ENCODE measurements around the gene ABCC5.

Gene ABCC5

GRCh38 chr3:183931881-183932280 lies 85.8 kb downstream of the ABCC5 start:
- in situ Hi-C loops (cut with HindIII; ENCODE audit: low sequenced_read_pairs), result no loop called here

GRCh38 chr3:183930086-183930485 lies 87.6 kb downstream of the ABCC5 start:
- in situ Hi-C loops (cut with HindIII; ENCODE audit: low sequenced_read_pairs), result no loop called here

- in situ Hi-C loops (cut with HindIII; ENCODE audit: low sequenced_read_pairs), result no loop called here
Measured at GRCh38 chr3:183927059-183927458, 90.6 kb downstream of the ABCC5 start.

GRCh38 chr3:183924956-183925355 lies 92.7 kb downstream of the ABCC5 start:
- in situ Hi-C loops (cut with HindIII; ENCODE audit: low sequenced_read_pairs), result loop anchor here (5.0 kb wide), 1 partner anchor 87 kb away; no protein-coding TSS in a partner anchor

- in situ Hi-C loops (cut with HindIII; ENCODE audit: low sequenced_read_pairs), result loop anchor here (5.0 kb wide), 1 partner anchor 88 kb away; no protein-coding TSS in a partner anchor
Measured at GRCh38 chr3:183924543-183924942, 93.1 kb downstream of the ABCC5 start.

GRCh38 chr3:183922421-183922820 lies 95.3 kb downstream of the ABCC5 start:
- in situ Hi-C loops (cut with HindIII; ENCODE audit: low sequenced_read_pairs), result loop anchor here (5.0 kb wide), 1 partner anchor 90 kb away; no protein-coding TSS in a partner anchor

- in situ Hi-C loops (cut with HindIII; ENCODE audit: low sequenced_read_pairs), result loop anchor here (5.0 kb wide), 1 partner anchor 91 kb away; no protein-coding TSS in a partner anchor
Measured at GRCh38 chr3:183921096-183921495, 96.6 kb downstream of the ABCC5 start.

- in situ Hi-C loops (cut with HindIII; ENCODE audit: low sequenced_read_pairs), result loop anchor here (5.0 kb wide), 1 partner anchor 92 kb away; no protein-coding TSS in a partner anchor
Measured at GRCh38 chr3:183920416-183920815, 97.3 kb downstream of the ABCC5 start.

- in situ Hi-C loops (cut with HindIII; ENCODE audit: low sequenced_read_pairs), result no loop called here
Measured at GRCh38 chr3:183918178-183918577, 99.5 kb downstream of the ABCC5 start.

- in situ Hi-C loops (cut with HindIII; ENCODE audit: low sequenced_read_pairs), result no loop called here
Measured at GRCh38 chr3:183917776-183918175, 99.9 kb downstream of the ABCC5 start.

- in situ Hi-C loops (cut with HindIII; ENCODE audit: low sequenced_read_pairs), result loop anchor here (5.0 kb wide), 1 partner anchor 47 kb away; no protein-coding TSS in a partner anchor
Measured at GRCh38 chr3:183914856-183915255, 102.8 kb downstream of the ABCC5 start.

- in situ Hi-C loops (cut with HindIII; ENCODE audit: low sequenced_read_pairs), result loop anchor here (5.0 kb wide), 1 partner anchor 49 kb away; no protein-coding TSS in a partner anchor
Measured at GRCh38 chr3:183913580-183913920, 104.1 kb downstream of the ABCC5 start.

- in situ Hi-C loops (cut with HindIII; ENCODE audit: low sequenced_read_pairs), result loop anchor here (5.0 kb wide), 1 partner anchor 49 kb away; no protein-coding TSS in a partner anchor
Measured at GRCh38 chr3:183912895-183913579, 104.6 kb downstream of the ABCC5 start.

- in situ Hi-C loops (cut with HindIII; ENCODE audit: low sequenced_read_pairs), result loop anchor here (5.0 kb wide), 1 partner anchor 50 kb away; no protein-coding TSS in a partner anchor
Measured at GRCh38 chr3:183911763-183912506, 105.7 kb downstream of the ABCC5 start.

GRCh38 chr3:183911087-183911486 lies 106.6 kb downstream of the ABCC5 start:
- in situ Hi-C loops (cut with HindIII; ENCODE audit: low sequenced_read_pairs), result loop anchor here (5.0 kb wide), 1 partner anchor 51 kb away; no protein-coding TSS in a partner anchor

- in situ Hi-C loops (cut with HindIII; ENCODE audit: low sequenced_read_pairs), result no loop called here
Measured at GRCh38 chr3:183909030-183909600, 108.6 kb downstream of the ABCC5 start.

GRCh38 chr3:183907911-183908331 lies 109.8 kb downstream of the ABCC5 start:
- in situ Hi-C loops (cut with HindIII; ENCODE audit: low sequenced_read_pairs), result no loop called here

- in situ Hi-C loops (cut with HindIII; ENCODE audit: low sequenced_read_pairs), result no loop called here
Measured at GRCh38 chr3:183907176-183907575, 110.5 kb downstream of the ABCC5 start.

- in situ Hi-C loops (cut with HindIII; ENCODE audit: low sequenced_read_pairs), result no loop called here
Measured at GRCh38 chr3:183906234-183906921, 111.3 kb downstream of the ABCC5 start.

GRCh38 chr3:183904833-183905780 lies 112.6 kb downstream of the ABCC5 start:
- in situ Hi-C loops (cut with HindIII; ENCODE audit: low sequenced_read_pairs), result no loop called here
